Prostate gland (tissue), 2 donors: ENCODE measurements around the gene TEX29.

Experiments
- CTCF ChIP-seq, 4 experiments: fragments of 200-600 bp in 2 of 4; fragments of 450-650 bp in 2 of 4; sonication (generic) in 2 of 4; IDR thresholded peaks; 1 replicate in 3 of 4; 2 replicates in 1 of 4; pipeline ENCODE4 v1.5.1; 2016 to 2019; ENCODE audit warnings: antibody characterized with exemption in 4 of 4, mild to moderate bottlenecking in 2 of 4, moderate library complexity in 2 of 4
- POLR2AphosphoS5 ChIP-seq: sonication (generic); formaldehyde crosslinking; IDR thresholded peaks from one replicate; pipeline ENCODE4 v1.6.1; 2017; ENCODE audit warnings: antibody characterized with exemption

GRCh38 chr13:111283991-111284390 is 36.5 kb upstream of the TEX29 start:
- TF ChIP-seq CTCF (IDR thresholded peaks at IDR 0.05) (no peak), POLR2AphosphoS5 (no peak)
